SK-N-MC (cell line): ENCODE data around the gene ZNF516.

Experiments used
- EZH2 ChIP-seq: fragments of 200-600 bp; sonication (generic); IDR thresholded peaks from one replicate; pipeline ENCODE4 v1.6.1; 2017; ENCODE audit warnings: antibody characterized with exemption
- FOXP2 ChIP-seq: optimal IDR thresholded peaks from 2 replicates; pipeline ENCODE3; 2011; ENCODE audit warnings: mild to moderate bottlenecking, moderate library complexity; ENCODE audit not compliant: insufficient read depth; ENCODE audit errors: extremely low read length, control extremely low read depth
- POLR2AphosphoS5 ChIP-seq: IDR thresholded peaks from 2 replicates; pipeline ENCODE4 v1.6.1; 2012; ENCODE audit warnings: mild to moderate bottlenecking, low read depth, low read length, borderline replicate concordance

- TF ChIP-seq EZH2 = no peak
- no peak for TF ChIP-seq POLR2AphosphoS5
- no peak for TF ChIP-seq FOXP2
Observed at GRCh38 chr18:76528477-76529432, 33.7 kb upstream of the ZNF516 start.
